A549 (cell line): ENCODE measurements around the gene MEST. TPM values are rescaled to one million over a fixed set of nuclear protein-coding genes. Genes with fewer than 3 reads are reported as not detected.
"Not testable (repeated sequence)": the region's sequence is repeated elsewhere in the genome, so short reads cannot be mapped to it uniquely, and the experiment has no call there.

ENCODE experiments used
- ATAC-seq, 2 experiments: fragments of 200-7000 bp in 1 of 2; fragments of >200 bp in 1 of 2; cut with Nextera tagmentation in 1 of 2; cut with Tn5 transposase in 1 of 2; 3 replicates each; pipeline versions ENCODE4 v1.8.0 to v1.9.1; 2018 to 2020; ENCODE audit warnings: mild to moderate bottlenecking in 1 of 2, moderate library complexity in 1 of 2
- CTCF ChIA-PET: fragments of 300-600 bp; sonication (Branson Sonifier 250); formaldehyde crosslinking; extraction: SDS; loops from one replicate; lab custom pipeline; 2021; ENCODE audit warnings: antibody characterized with exemption, inconsistent platforms; lab: Yijun Ruan, JAX
- POLR2A ChIA-PET: fragments of 350-600 bp; formaldehyde crosslinking; extraction: SDS; loops from one replicate; lab custom pipeline; 2021; ENCODE audit warnings: antibody characterized with exemption, inconsistent platforms; lab: Yijun Ruan, JAX
- DNase-seq, 2 experiments: peaks; one replicate each; pipeline versions ENCODE4 v3.0.0 to v3.0.0-alpha.2; 2011 to 2016; ENCODE audit warnings: low read depth in 1 of 2, low spot score in 1 of 2
- FAIRE-seq: peaks from 2 replicates; lab custom pipeline; 2011; peaks lifted over from hg19 to GRCh38; lab: Jason Lieb, UNC
- H3K27ac ChIP-seq, 2 experiments: fragments of >200 bp; sonication (Bioruptor Twin); formaldehyde crosslinking; 3 replicates each; pipeline ENCODE4 v1.5.1; 2016 to 2017
- H3K4me1 ChIP-seq: fragments of >200 bp; sonication (Bioruptor Twin); formaldehyde crosslinking; 3 replicates; pipeline ENCODE4 v1.6.1; 2016
- H3K4me2 ChIP-seq: fragments of >200 bp; sonication (Bioruptor Twin); formaldehyde crosslinking; 3 replicates; pipeline ENCODE4 v1.6.1; 2016
- H3K4me3 ChIP-seq: fragments of >200 bp; sonication (Bioruptor Twin); formaldehyde crosslinking; 3 replicates; pipeline ENCODE4 v1.5.1; 2016
- H3K9me3 ChIP-seq: fragments of >200 bp; sonication (Bioruptor Twin); formaldehyde crosslinking; 3 replicates; pipeline ENCODE4 v1.6.1; 2016
- BCL3 ChIP-seq: fragments of >200 bp; sonication (Bioruptor Twin); formaldehyde crosslinking; IDR thresholded peaks from 3 replicates; pipeline ENCODE4 v1.6.1; 2016
- CTCF ChIP-seq: fragments of >200 bp; sonication (Bioruptor Twin); formaldehyde crosslinking; IDR thresholded peaks from 3 replicates; pipeline ENCODE4 v1.5.1; 2016
- FOSB ChIP-seq: fragments of 250-450 bp; sonication (Bioruptor Pico); IDR thresholded peaks from 2 replicates; pipeline ENCODE4 v1.5.0; 2020; ENCODE audit warnings: mild to moderate bottlenecking, moderate library complexity
- FOXS1 ChIP-seq: fragments of 250-450 bp; sonication (Bioruptor Pico); IDR thresholded peaks from 2 replicates; pipeline ENCODE4 v1.5.0; 2020; ENCODE audit warnings: mild to moderate bottlenecking, moderate library complexity
- MAX ChIP-seq: IDR thresholded peaks from 2 replicates; pipeline ENCODE4 v1.6.1; 2012
- PHF8 ChIP-seq: fragments of 200-600 bp; sonication (generic); IDR thresholded peaks from 2 replicates; pipeline ENCODE4 v1.6.1; 2016; ENCODE audit warnings: low read depth, mild to moderate bottlenecking, antibody characterized with exemption, moderate library complexity, borderline replicate concordance
- RAD21 ChIP-seq, 2 experiments: fragments of >200 bp in 1 of 2; sonication (Bioruptor Twin) in 1 of 2; formaldehyde crosslinking in 1 of 2; IDR thresholded peaks in 1 of 2; conservative IDR thresholded peaks in 1 of 2; 2 replicates in 1 of 2; 3 replicates in 1 of 2; pipeline ENCODE4 v1.6.1; 2012 to 2018; ENCODE audit warnings: inconsistent platforms in 1 of 2
- RCOR1 ChIP-seq: fragments of 150-350 bp; IDR thresholded peaks from 2 replicates; pipeline ENCODE4 v1.6.1; 2014; ENCODE audit warnings: antibody characterized with exemption, low read length, low read depth
- ZC3H11A ChIP-seq: fragments of 450-650 bp; IDR thresholded peaks from 2 replicates; pipeline ENCODE4 v1.6.1; 2014; ENCODE audit warnings: antibody characterized with exemption, mild to moderate bottlenecking
- WGBS: methylation state at CpG from one replicate; pipeline ENCODE4 v1.1.6; 2017; ENCODE audit errors: missing lambda C conversion rate; 5-methylcytosine and 5-hydroxymethylcytosine counted together
- polyA plus RNA-seq, 4 experiments: library from polyadenylated mRNA; depleted of rRNA in 3 of 4; stranded (reverse); fragments of >200 nt; fragmentation: RNase III in 1 of 4; extraction: RNeasy Plus Mini Kit Qiagen cat#74134 plus additional on column Dnase treatment in 1 of 4; gene quantifications; 2 replicates in 3 of 4; 3 replicates in 1 of 4; pipeline ENCODE4 v1.2.3, GENCODE V29; 2011 to 2017
- TF ChIP-seq, protein P1 (sequence below): fragments of 450-650 bp; IDR thresholded peaks from 2 replicates; pipeline ENCODE4 v1.6.1; 2014; ENCODE audit warnings: antibody characterized with exemption

The MEST gene
- polyA plus RNA-seq, 2 of the 4 experiments (the other 2 are of a cell fraction): 31.2 to 85.1 TPM

GRCh38 chr7:130513447-130513846 is 21.6 kb downstream of the MEST start:
- Histone ChIP-seq H3K9me3 (no peaks in the 10 kb centered on the region), H3K4me1 (no peaks in the 10 kb centered on the region; the same call in 2 of the 3 replicates), H3K4me3 (no peak overlapping the region), H3K4me2 (no peak overlapping the region), H3K27ac (no peak overlapping the region)
- no peak for ATAC-seq
- no peak for DNase-seq
- ChIA-PET CTCF (no interaction called here), POLR2A (no interaction called here)
- 83% methylated on average over 1 of the region's 1 CpG for WGBS
- TF ChIP-seq MAX: no peak
- no peak for TF ChIP-seq BCL3
- no peak for TF ChIP-seq FOXS1 (CRISPR knock-in tag)
- FAIRE-seq: no peak

DNA sequence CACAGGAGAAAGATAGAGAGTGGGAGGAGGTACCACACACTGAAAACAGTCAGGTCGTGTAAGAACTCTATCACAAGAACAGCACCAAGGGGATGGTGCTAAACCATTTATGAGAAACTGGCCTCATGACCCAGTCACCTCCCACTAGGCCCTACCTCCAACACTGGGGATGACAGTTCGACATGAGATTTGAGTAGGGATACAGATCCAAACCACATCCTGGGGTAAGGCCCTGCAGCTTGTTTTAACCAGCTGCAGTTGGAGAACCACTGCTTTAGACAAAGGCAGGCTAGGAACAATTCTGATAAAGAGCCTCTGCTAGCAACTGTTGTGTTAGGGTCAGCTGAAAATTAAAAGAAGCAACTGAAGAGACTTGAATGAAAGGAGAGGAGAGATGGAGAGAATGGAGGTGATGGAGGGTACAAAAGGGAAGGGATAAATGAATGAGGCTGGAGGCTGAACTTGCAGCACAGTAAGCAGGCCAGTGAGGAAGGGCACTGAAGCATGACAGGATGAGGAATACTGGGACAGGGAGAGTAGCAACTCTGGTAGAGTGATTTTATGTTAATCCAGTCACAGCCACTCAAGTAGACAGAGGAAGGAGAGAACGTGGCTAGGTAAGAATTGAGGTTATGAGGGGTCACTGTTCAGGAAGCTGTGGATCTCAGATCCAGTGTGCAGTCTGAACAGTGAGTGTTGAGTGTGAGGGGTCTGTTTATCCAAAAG is 23.6 kb downstream of the MEST start:
- Histone ChIP-seq H3K4me2 (no peak overlapping the region), H3K4me1 (no peaks in the 10 kb centered on the region; the same call in 2 of the 3 replicates), H3K4me3 (no peak overlapping the region), H3K27ac (no peak overlapping the region), H3K9me3 (no peaks in the 10 kb centered on the region)
- TF ChIP-seq RAD21 (conservative IDR thresholded peaks at IDR 0.05 in 1 of 2, IDR thresholded peaks at IDR 0.05 in 1 of 2): no peak
- TF ChIP-seq, protein P1, sequence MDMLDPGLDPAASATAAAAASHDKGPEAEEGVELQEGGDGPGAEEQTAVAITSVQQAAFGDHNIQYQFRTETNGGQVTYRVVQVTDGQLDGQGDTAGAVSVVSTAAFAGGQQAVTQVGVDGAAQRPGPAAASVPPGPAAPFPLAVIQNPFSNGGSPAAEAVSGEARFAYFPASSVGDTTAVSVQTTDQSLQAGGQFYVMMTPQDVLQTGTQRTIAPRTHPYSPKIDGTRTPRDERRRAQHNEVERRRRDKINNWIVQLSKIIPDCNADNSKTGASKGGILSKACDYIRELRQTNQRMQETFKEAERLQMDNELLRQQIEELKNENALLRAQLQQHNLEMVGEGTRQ: no peak
- no peak for TF ChIP-seq RCOR1
- WGBS: 65% methylated on average over 3 of the region's 3 CpGs
- DNase-seq (no peak), ATAC-seq (no peak), FAIRE-seq (no peak)
- POLR2A ChIA-PET: no interaction called here
- CTCF ChIA-PET: no interaction called here

GRCh38 chr7:130521258-130521951 is 29.5 kb downstream of the MEST start:
- ATAC-seq (no peak), DNase-seq (no peak), FAIRE-seq (no peak)
- WGBS: 88% methylated on average over 4 of the region's 4 CpGs
- Histone ChIP-seq H3K4me2 (no peak overlapping the region), H3K9me3 (no peaks in the 10 kb centered on the region), H3K27ac (no peak overlapping the region)
- TF ChIP-seq FOSB: no peak
- TF ChIP-seq CTCF: no peak
- TF ChIP-seq PHF8: no peak
- TF ChIP-seq ZC3H11A: no peak
- TF ChIP-seq, all 56 proteins: peak for 0
- ChIA-PET POLR2A (no interaction called here), CTCF (no interaction called here)
- no peaks in the 10 kb centered on the region for H3K4me1 ChIP-seq
- H3K4me3 ChIP-seq: no peak overlapping the region

DNA sequence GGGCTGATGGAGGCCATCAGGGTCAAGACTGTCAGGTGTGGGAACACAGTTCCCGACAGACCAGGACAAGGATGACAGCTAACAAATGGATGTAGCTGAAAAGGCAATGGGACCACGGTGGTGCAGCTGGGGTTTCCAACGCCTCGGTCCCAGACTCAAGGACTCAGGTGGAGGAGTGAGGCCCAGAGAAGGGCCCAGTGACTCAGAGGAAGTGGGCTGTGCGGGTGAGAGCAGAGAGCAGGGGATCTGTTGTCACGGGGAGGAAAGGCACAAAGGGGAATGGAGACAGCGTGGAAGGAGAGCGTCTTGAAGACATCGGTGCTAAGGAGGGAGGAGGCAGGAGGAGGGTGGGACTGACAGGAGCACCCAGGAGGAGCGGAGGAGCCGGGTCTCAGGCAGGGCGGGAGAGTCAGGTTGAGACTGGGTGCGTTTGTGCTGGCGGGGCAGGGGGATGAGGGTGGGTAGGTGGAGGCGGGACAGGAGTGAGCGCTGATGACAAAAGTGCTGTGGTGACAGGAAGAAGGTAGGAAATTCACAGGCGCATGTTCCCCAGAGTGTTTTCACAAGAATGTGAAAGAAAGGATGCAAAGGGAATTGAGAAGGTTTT is 31.7 kb downstream of the MEST start:
- ATAC-seq, H3K4me1 ChIP-seq, DNase-seq, H3K4me3 ChIP-seq, FAIRE-seq, CTCF ChIA-PET, H3K27ac ChIP-seq, POLR2A ChIA-PET, H3K4me2 ChIP-seq, H3K9me3 ChIP-seq: not testable (repeated sequence)
- WGBS: 91% methylated on average over 17 of the region's 17 CpGs
